PFSK-1 (cell line): ENCODE results near the gene TLN1.

Experiments
- FOXP2 ChIP-seq: optimal IDR thresholded peaks from 2 replicates; pipeline ENCODE3; 2011; ENCODE audit warnings: borderline replicate concordance, control low read depth, inconsistent platforms; ENCODE audit not compliant: insufficient read depth; ENCODE audit errors: extremely low read length, extremely low read depth
- POLR2AphosphoS5 ChIP-seq: IDR thresholded peaks from 2 replicates; pipeline ENCODE4 v1.6.1; 2012; ENCODE audit warnings: low read depth, mild to moderate bottlenecking, control low read depth, low read length, moderate library complexity
- SIN3A ChIP-seq: IDR thresholded peaks from 2 replicates; pipeline ENCODE4 v1.6.1; 2012; ENCODE audit warnings: mild to moderate bottlenecking, low read length, moderate library complexity, borderline replicate concordance; ENCODE audit not compliant: insufficient read depth
- TAF1 ChIP-seq: IDR thresholded peaks from 2 replicates; pipeline ENCODE4 v1.6.1; 2012; ENCODE audit warnings: low read length, control low read depth, borderline replicate concordance; ENCODE audit not compliant: insufficient read depth
- TF ChIP-seq, protein P1 (sequence below), 2 experiments: IDR thresholded peaks; 2 replicates each; pipeline versions ENCODE4 v1.6.1 to v1.8.0; 2011 to 2012; ENCODE audit warnings: low read depth in 2 of 2, low read length in 2 of 2, control low read depth in 1 of 2, inconsistent platforms in 1 of 2, mild to moderate bottlenecking in 1 of 2, moderate library complexity in 1 of 2; ENCODE audit not compliant: insufficient read depth in 1 of 2

Gene TLN1

GRCh38 chr9:35741740-35742139 is 9.7 kb upstream of the TLN1 start:
- TF ChIP-seq, protein P1, sequence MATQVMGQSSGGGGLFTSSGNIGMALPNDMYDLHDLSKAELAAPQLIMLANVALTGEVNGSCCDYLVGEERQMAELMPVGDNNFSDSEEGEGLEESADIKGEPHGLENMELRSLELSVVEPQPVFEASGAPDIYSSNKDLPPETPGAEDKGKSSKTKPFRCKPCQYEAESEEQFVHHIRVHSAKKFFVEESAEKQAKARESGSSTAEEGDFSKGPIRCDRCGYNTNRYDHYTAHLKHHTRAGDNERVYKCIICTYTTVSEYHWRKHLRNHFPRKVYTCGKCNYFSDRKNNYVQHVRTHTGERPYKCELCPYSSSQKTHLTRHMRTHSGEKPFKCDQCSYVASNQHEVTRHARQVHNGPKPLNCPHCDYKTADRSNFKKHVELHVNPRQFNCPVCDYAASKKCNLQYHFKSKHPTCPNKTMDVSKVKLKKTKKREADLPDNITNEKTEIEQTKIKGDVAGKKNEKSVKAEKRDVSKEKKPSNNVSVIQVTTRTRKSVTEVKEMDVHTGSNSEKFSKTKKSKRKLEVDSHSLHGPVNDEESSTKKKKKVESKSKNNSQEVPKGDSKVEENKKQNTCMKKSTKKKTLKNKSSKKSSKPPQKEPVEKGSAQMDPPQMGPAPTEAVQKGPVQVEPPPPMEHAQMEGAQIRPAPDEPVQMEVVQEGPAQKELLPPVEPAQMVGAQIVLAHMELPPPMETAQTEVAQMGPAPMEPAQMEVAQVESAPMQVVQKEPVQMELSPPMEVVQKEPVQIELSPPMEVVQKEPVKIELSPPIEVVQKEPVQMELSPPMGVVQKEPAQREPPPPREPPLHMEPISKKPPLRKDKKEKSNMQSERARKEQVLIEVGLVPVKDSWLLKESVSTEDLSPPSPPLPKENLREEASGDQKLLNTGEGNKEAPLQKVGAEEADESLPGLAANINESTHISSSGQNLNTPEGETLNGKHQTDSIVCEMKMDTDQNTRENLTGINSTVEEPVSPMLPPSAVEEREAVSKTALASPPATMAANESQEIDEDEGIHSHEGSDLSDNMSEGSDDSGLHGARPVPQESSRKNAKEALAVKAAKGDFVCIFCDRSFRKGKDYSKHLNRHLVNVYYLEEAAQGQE (IDR thresholded peaks at IDR 0.05; ENCODE audit: insufficient read depth in 1 of 2, low read depth in 2 of 2, low read length in 2 of 2): no peak
- TF ChIP-seq FOXP2 (no peak), TAF1 (no peak), SIN3A (no peak), POLR2AphosphoS5 (no peak)

DNA sequence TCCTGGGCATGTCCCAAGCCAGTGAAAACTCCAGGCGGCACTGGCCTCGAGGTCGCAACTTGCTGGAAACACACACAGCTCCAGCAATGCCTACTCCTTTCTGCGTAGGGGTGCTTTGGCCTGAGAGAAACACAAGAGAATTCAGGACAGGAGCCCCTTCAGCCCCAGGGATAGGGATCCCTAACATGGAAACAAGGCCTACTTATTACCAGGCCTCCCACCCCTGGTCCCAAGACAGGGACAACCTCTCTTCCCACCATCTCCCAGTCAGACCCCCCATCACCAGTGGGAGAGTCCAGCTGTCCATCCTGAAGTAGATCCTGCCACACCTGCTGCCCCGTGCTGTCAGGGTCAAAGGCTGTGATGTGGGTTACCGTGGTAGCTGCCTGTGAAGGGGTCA is 8.2 kb upstream of the TLN1 start:
- TF ChIP-seq SIN3A (no peak), FOXP2 (no peak)
- TF ChIP-seq, protein P1 (IDR thresholded peaks at IDR 0.05; ENCODE audit: insufficient read depth in 1 of 2, low read depth in 2 of 2, low read length in 2 of 2): no peak

DNA sequence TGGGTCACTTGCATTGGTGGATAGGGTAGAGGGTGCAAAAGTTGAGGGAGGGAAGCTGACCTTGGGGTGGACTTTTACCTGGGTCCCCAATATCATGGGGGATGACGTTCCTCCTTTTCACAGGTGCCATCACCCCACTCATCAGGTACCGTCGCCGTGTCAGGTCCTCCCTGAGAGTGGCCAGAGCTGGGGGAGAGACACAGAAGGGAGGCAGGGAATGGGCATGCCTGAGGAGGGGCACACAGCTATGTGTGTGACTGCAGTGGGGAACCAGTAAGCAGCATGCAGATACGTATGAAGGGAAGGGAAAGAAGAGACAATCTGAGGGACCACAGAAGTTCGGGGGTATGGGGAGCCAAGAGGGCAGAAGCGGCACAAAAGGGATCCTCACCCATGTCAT is 6.9 kb upstream of the TLN1 start:
- TF ChIP-seq POLR2AphosphoS5 (no peak), TAF1 (no peak), SIN3A (no peak), FOXP2 (no peak)
- TF ChIP-seq, protein P1 (IDR thresholded peaks at IDR 0.05; ENCODE audit: insufficient read depth in 1 of 2, low read depth in 2 of 2, low read length in 2 of 2): no peak

- no peak for TF ChIP-seq TAF1
- no peak for TF ChIP-seq SIN3A
- TF ChIP-seq, protein P1 (IDR thresholded peaks at IDR 0.05; ENCODE audit: insufficient read depth in 1 of 2, low read depth in 2 of 2, low read length in 2 of 2): no peak
- no peak for TF ChIP-seq POLR2AphosphoS5
- no peak for TF ChIP-seq FOXP2
Measured at GRCh38 chr9:35738186-35738585, 6.2 kb upstream of the TLN1 start.

GRCh38 chr9:35737143-35737542 is 5.1 kb upstream of the TLN1 start:
- TF ChIP-seq FOXP2: no peak
- TF ChIP-seq SIN3A: no peak
- no peak for TF ChIP-seq POLR2AphosphoS5
- TF ChIP-seq, protein P1 (IDR thresholded peaks at IDR 0.05; ENCODE audit: insufficient read depth in 1 of 2, low read depth in 2 of 2, low read length in 2 of 2): no peak
- no peak for TF ChIP-seq TAF1
